Renal cortical epithelial cell (primary cell): ENCODE data around the gene TOP1. TPM values are rescaled to one million over a fixed set of nuclear protein-coding genes. Genes with fewer than 3 reads are reported as not detected.
A peak's percentile ranks its signal among the peaks of the same experiment; 100 is the strongest.
"Not testable (repeated sequence)": the region's sequence is repeated elsewhere in the genome, so short reads cannot be mapped to it uniquely, and the experiment has no call there.

ENCODE experiments used
- DNase-seq: peaks from one replicate; pipeline ENCODE4 v3.0.0-alpha.2; 2011; ENCODE audit warnings: low read depth
- total RNA-seq: library from RNA; depleted of rRNA; stranded (reverse); fragments of >200 nt; gene quantifications from 2 replicates; pipeline ENCODE4 v1.2.3, GENCODE V29; 2014

Gene TOP1
- total RNA-seq: 22.1 and 66.3 TPM in 2 replicates

GRCh38 chr20:41028359-41029149 lies at the start of gene TOP1:
TOP1 (plus strand) TSS chr20:41028822; CDS start chr20:41029068, 246 bp downstream.
- DNase-seq: peak; percentile 98

DNA sequence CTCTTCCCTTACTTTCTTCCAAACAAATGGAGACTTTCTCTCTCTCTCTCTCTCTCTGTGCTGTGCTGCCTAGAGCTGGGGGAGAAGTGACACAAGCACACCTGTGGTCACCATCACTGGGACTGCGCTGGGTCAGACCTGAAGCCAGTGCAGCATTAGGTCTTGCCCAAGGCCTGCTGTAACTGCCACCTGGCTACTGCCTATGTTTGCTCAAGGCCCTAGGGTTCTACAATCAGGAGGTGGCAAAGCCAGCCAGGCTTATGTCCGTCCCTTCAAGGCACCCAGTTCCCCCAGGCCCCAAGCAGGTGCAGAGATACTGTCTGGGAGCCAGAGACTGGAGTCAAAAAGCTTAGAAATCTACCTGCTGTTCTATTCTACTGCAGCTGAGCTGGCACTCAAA lies 49.4 kb upstream of the TOP1 start:
- DNase-seq: no peak

DNA sequence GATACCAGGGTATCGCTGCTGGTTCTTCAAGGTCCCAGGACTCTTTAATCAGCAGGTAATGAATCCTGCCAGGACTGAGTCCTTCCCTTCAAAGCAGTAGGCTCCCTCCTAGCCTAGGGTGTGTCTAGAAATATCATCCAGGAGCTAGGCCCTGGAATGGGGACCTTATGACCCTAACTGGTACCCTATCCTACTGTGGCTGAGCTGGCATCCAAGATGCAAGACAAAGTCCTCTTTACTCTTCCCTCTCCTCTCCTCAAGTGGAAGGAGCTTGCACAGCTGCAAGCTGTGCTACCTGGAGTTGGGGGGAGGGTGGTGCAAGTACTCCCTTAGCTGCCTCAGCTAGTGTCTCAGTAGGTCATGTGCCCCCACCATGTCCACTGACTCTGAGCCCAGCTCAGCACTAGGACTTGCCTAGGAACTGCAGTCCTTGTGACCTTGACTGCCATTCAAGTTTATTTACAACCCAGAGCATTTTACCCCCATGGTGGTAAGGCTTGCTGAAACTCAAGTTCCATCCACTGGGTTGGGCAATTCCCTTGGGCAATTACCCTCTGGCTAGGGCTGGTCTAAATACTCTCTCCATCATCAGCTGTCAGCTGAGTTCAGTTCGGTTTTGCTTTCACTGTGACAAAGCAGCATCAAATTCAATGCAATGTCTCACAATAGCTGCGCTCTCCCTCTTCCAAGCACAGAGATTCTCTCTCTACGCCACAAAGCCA lies 48.4 kb upstream of the TOP1 start:
- DNase-seq: no peak

DNA sequence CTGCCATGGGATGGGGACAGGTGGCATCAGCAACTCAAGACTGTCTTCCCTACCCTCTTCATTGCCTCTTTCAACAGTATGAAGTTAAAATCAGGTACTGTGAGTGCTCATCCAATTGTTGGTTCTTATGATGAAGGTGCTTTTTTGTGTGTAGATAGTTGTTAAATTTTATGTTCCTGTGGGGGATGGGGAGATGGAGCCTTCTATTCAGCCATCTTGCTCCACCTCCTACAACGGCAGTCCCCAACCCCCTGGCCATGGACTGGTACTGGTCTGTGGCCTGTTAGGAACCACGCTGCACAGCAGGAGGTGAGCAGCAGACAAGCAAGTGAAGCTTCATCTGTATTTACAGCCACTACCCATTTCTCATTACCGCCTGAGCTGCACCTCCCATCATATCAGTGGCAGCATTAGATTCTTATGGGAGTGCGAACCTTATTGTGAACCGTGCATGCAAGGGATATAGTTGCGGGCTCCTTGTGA lies 47.8 kb upstream of the TOP1 start:
- no peak for DNase-seq

DNA sequence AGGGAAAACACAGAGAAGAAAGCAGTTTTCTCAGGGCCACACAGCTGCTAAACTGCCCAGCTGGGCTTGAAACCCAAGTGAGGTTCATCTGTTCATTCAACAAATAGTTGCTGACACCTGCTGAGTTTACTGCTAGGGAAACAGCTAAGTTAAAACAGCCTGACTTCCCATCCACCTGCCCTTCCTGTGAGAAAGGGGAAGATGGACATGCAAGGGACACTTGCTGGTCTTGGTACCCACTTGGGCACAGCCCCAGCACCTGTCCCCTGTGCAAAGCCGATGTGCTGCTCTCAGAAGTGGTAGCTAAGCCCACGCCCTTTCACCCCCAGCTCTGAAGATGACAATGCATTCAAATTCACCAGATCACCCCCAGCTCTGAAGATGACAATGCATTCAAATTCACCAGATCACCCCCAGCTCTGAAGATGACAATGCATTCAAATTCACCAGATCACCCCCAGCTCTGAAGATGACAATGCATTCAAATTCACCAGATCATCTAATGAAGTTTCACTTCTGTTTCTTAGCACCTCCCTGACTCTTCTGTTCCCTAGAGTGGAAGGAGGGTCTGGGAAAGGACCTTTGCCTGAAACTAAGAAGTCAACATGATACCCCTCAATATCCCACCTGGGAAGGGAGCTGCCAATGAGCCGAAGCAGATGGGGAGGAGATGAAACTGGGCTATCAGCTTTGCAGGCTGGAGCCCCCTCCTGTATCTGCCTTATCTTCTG lies 46.0 kb upstream of the TOP1 start:
- no peak for DNase-seq

DNA sequence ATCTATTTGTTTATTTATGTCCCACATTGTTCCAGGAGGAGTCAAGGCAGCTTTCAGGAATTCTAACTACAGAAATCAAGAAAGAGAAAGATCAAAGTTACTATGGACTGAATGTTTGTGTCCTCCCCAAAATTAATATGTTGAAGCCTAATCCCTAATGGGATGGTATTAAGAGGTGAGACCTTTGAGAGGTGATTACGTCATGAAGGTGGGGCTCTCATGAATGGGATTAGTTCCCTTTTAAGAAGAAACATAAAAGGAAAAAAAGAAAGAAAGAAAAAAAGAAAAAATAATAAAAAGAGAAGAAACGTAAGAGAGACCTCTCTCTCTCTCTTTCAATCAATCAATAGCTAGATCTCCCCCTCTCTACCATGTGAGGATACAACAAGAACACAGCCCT lies 44.7 kb upstream of the TOP1 start:
- DNase-seq: no peak

DNA sequence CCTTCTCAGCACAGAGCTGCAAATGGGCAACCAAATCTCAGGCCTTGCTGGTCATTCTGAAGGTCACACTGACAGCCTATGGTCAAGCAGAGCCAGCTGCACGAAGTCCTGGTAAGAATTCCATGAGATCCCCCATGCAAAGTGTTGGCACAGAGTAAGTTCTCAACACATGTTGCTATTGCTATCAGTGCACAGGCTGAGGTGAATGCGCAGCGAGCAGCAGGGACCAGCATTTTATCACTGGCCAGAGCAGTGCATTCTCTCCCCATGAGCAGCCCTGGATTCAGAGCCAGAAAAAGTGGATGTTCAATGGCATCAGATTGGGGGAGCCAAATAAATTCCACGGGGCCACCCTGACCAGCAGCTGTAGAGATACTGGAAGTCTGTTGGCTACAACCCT lies 44.1 kb upstream of the TOP1 start:
- no peak for DNase-seq

DNA sequence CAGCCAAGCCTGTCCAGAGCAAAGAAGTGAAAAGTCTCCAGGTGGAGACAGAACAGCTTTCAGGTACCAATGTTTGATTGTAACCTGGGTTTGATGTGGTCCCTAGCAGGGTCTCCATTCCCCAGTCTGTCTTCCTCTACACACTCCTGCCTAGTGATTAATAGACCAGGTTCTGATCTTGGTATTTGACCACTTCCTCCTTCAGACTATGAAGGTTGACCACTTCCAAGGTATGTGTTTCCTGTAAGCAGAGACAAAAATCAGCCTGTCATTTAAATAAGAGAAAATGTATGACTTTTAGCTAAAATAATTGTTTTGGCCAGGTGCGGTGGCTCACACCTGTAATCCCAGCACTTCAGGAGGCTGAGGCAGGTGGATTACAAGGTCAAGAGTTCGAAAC lies 41.8 kb upstream of the TOP1 start:
- peak; percentile 65 for DNase-seq

GRCh38 chr20:40990542-40991120 lies 38.0 kb upstream of the TOP1 start:
- peak; percentile 79 for DNase-seq

DNA sequence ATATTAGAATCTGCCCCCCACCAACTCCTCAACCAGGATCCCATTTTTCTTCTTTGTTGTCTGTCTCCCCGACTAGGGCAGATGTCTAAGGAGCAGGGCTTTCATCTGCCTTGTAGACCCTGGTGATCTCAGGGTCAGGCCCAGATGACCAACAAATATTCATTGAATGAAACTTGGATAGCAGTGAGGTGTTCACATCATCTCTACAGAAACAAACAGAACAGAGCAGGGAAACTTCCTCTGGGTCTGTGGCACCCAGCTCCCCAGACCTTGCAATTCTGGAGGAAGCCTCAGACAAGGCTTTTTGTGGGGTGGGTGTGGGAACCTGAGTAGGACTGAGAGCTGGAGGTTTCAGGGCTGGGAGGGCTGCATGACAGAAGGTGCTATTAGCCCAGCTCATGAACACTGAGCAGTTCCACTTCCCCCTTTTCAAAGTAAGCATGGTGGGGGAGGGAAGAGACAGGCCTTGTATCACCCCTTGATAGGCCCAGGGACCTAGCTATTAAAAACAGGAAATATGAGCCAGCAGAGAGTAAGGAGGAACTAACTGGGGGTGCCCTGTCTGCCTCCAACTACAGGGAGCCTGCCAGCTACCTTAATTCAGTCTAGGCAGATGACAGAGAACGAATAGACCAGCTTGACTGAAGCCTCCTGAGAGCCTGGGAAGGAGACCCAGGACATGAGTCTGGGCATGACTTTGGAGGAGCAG lies 37.3 kb upstream of the TOP1 start:
- no peak for DNase-seq

DNA sequence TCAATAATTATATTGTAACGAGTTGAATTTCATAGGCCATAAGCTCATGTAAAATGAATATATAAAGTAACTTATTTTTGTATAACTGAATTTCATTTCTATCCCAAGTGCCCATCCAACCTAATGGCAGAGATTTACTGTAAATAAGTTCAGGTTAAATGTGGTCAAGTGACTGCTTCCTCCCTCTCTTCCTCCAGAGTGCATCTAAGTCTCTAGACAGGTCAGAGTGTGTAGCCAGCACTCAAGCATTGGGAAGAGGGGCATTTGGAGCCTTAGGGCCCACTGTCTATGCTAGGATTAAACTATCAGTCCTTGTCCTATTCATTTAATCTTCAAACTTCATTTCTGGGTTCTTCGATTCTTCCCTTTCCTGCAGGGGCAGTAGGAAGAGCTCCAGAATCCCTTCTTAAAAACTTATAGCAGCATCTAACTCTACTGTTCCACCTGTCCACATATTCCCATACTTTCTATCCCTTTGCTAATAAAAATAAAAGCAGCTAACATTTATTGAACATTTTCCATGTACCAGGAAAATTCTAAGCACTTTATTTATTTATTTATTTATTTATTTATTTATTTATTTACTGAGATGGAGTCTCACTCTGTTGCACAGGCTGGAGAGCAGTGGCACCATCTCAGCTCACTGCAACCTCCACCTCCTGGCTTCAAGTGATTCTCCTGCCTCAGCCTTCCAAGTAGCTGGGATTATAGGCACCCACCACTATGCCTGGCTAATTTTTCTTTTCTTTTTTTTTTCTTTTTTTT lies 36.1 kb upstream of the TOP1 start:
- no peak for DNase-seq

DNA sequence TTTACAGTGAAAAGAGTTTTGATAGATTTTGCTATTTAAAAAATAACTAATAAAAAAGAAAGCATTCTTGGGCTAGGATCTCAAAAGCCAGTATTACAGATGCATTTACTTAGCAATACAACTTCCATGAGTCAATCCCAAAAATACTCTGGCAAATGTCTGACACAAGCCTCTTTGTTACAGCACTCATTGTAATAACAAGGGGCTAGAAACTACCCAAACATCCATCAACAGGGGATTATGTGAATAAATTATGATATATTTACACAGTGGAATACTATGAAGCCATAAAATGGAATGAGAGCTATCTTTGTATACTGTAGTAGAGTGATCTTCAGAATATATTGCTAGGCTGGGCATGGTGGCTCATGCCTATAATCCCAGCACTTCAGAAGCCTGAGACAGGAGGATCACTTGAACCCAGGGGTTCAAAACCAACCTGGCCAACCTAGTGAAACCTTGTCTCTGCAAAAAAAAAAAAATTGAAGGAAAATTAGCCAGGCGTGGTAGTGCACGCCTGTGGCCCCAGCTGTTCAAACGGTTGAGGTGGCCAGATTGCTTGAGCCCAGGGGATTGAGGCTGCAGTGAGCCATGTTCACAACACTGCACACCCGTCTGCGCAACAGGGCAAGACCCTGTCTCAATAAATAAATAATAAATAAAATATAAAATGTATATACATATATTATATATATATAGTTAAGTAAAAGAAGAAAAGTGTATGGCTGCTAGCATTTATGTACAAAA lies 34.7 kb upstream of the TOP1 start:
- DNase-seq: no peak

- DNase-seq: no peak
Measured at GRCh38 chr20:40996326-40996725, 32.3 kb upstream of the TOP1 start.

DNA sequence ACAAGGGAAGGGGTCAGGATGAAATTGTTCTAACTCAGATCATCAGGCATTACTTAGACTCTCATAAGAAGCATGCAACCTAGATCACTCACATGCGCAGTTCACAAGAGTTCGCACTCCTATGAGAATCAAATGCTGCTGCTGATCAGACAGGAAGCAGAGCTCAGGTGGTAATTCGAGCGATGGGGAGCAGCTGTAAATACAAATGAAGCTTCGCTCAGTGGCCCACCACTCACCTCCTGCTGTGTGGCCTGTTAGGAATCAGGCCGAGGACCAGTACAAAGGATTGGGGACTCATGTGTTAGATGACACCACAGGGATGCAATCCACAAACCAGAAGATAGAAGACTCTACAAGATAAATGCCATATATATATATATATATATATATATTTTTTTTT lies 31.5 kb upstream of the TOP1 start:
- no peak for DNase-seq

DNA sequence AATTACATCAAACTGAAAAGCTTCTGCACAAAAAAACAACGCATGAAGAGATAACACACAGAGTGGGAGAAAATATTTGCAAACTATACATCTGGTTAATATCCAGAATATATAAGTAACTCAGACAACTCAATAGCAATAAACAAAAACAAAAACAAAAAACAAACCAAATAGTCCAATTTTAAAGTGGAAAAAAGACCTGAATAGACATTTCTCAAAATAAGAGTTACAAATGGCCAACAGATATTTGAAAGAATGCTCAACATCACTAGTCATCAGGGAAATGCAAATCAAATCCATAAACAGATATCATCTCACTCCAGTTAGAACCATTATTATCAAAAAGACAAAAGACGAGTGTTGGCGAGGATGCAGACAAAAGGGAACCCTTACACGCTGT lies 28.8 kb upstream of the TOP1 start:
- DNase-seq: no peak

DNA sequence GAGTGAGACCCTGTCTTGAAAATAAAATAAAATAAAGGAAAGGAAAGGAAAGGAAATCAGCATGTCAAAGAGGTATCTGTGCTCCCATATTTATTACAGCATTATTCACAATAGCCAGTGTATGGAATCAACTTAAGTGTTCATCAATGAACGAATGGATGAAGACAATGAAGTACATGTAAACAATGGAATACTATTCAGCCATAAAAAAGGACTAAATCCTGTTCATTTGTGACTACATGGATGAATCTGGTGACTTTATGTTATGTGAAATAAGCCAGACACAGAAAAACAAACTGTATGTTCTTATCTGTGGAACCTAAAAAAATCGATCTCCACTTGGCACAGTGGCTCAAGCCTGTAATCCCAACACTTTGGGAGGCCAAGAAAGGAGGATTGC lies 28.0 kb upstream of the TOP1 start:
- DNase-seq: no peak

DNA sequence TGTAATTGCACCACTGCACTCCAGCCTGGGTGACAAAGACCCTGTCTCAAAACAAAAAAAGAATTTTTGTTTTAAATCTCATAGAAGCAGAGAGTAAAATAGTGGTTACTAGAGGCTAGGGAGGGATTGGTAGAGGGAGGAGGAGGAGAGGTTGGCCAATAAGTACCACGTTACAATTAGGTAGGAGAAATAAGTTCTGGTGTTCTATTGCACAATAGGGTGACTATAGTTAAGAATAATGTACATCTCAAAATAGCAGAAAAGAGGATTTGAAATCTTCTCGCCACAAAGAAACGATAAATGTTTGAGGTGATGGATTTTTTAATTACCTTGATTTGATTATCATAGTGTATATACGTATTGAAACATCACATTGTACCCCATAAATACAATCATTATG lies 27.1 kb upstream of the TOP1 start:
- DNase-seq: no peak

GRCh38 chr20:41002842-41003142 lies 25.8 kb upstream of the TOP1 start:
- DNase-seq: no peak

DNA sequence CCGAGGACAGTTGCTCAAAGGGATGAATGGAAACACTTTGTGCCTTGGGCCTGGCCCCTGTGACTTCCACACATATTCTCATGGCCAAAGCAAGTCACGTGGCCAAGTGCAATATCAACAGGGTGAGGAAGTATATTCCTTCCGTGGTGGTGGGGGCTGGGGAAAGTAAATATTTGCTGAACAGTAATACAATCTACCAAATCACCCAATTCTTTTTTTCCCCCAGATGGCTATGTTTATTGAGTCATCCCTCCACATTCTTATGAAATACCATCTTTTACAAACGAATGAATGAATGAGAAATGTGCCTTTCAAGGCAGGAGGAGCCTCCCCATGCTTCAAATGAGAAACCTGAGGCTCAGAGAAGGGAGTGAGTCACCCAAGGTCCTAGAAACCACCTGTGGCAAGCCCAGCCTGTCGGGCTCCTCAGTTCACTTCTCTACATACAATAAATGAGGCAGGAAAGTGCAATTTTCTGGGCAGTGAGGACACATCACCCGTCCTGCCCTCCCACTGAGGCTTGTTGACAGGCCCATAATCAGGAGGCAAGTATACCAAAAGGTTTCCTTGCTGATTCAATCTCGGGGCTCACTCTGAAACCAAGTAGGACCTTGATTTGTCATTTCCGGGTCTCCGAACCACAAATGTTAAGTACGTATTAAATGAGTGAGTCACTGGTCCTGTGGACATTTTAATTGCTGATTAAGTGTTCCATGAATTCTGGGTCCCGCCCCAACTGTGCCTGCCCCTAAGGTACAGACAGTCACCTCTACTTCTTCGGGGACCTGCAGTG lies 25.3 kb upstream of the TOP1 start:
- peak; percentile 99 for DNase-seq

- DNase-seq: not testable (repeated sequence)
Measured at GRCh38 chr20:41003936-41004294, 24.7 kb upstream of the TOP1 start.
